CD4-positive, alpha-beta T cell treated with Interleukin-6 at 100 ng/mL for 8 hours (primary cell): ENCODE measurements around the gene SPDL1.
"Not testable (repeated sequence)": the region's sequence is repeated elsewhere in the genome, so short reads cannot be mapped to it uniquely, and the experiment has no call there.

ENCODE experiments used
- DNase-seq: peaks from one replicate; pipeline ENCODE4 v3.0.0-alpha.2; 2020; ENCODE audit warnings: mixed read lengths, low spot score

The SPDL1 gene

GRCh38 chr5:169574134-169574646 is 9.4 kb upstream of the SPDL1 start:
- no peak for DNase-seq

- DNase-seq: no peak
Observed at GRCh38 chr5:169576181-169576598, 7.4 kb upstream of the SPDL1 start.

GRCh38 chr5:169577951-169578350 is 5.6 kb upstream of the SPDL1 start:
- DNase-seq: no peak

- DNase-seq: no peak
Observed at GRCh38 chr5:169580964-169581363, 2.6 kb upstream of the SPDL1 start.

GRCh38 chr5:169581580-169582227 is 1.9 kb upstream of the SPDL1 start:
- DNase-seq: peak; percentile 58

- DNase-seq: no peak
Observed at GRCh38 chr5:169583101-169583423, 511 bp upstream of the SPDL1 start.

GRCh38 chr5:169584998-169585451 is 1.5 kb downstream of the SPDL1 start:
- DNase-seq: no peak

- DNase-seq: no peak
Observed at GRCh38 chr5:169590602-169591001, 7.0 kb downstream of the SPDL1 start.

GRCh38 chr5:169591636-169592035 is 8.1 kb downstream of the SPDL1 start:
- DNase-seq: no peak

- DNase-seq: no peak
Observed at GRCh38 chr5:169592937-169593650, 9.5 kb downstream of the SPDL1 start.

GRCh38 chr5:169595172-169595820 is 11.7 kb downstream of the SPDL1 start:
- DNase-seq: no peak

GRCh38 chr5:169599451-169599850 is 15.9 kb downstream of the SPDL1 start:
- DNase-seq: no peak

GRCh38 chr5:169602535-169602934 is 19.0 kb downstream of the SPDL1 start:
- DNase-seq: no peak

- no peak for DNase-seq
Observed at GRCh38 chr5:169606279-169606678, 22.7 kb downstream of the SPDL1 start.

- no peak for DNase-seq
Observed at GRCh38 chr5:169607882-169608281, 24.3 kb downstream of the SPDL1 start.

- no peak for DNase-seq
Observed at GRCh38 chr5:169609716-169610115, 26.1 kb downstream of the SPDL1 start.

GRCh38 chr5:169610606-169611005 is 27.0 kb downstream of the SPDL1 start:
- no peak for DNase-seq

GRCh38 chr5:169615561-169615960 is 32.0 kb downstream of the SPDL1 start:
- DNase-seq: no peak

GRCh38 chr5:169624307-169624706 is 40.7 kb downstream of the SPDL1 start:
- DNase-seq: not testable (repeated sequence)

GRCh38 chr5:169626779-169627178 is 43.2 kb downstream of the SPDL1 start:
- no peak for DNase-seq

- no peak for DNase-seq
Observed at GRCh38 chr5:169627551-169627950, 44.0 kb downstream of the SPDL1 start.

- no peak for DNase-seq
Observed at GRCh38 chr5:169628892-169629291, 45.3 kb downstream of the SPDL1 start.
